H9 (cell line): Measurements from ENCODE around the gene MUS81. TPM values are rescaled to one million over a fixed set of nuclear protein-coding genes. Genes with fewer than 3 reads are reported as not detected.

Experiments
- DNase-seq: peaks from one replicate; pipeline ENCODE4 v3.0.0-alpha.2; 2017
- H2AFZ ChIP-seq: one replicate; pipeline ENCODE4 v1.6.1; 2013; ENCODE audit warnings: mild to moderate bottlenecking, low read length, control low read depth, moderate library complexity
- H2AK5ac ChIP-seq: 2 replicates; pipeline ENCODE4 v1.6.1; 2013; ENCODE audit warnings: low read length, control low read depth, mixed read lengths; ENCODE audit not compliant: insufficient read length
- H2BK120ac ChIP-seq: one replicate; pipeline ENCODE4 v1.6.1; 2013; ENCODE audit warnings: low read depth, mild to moderate bottlenecking, low read length, control low read depth, inconsistent platforms; ENCODE audit not compliant: poor library complexity, severe bottlenecking
- H2BK12ac ChIP-seq: 2 replicates; pipeline ENCODE4 v1.6.1; 2013; ENCODE audit warnings: low read length, control low read depth, mixed read lengths, low read depth; ENCODE audit not compliant: insufficient read length
- H2BK15ac ChIP-seq: 2 replicates; pipeline ENCODE4 v1.6.1; 2013; ENCODE audit warnings: low read depth, low read length, control low read depth
- H2BK20ac ChIP-seq: one replicate; pipeline ENCODE4 v1.6.1; 2013; ENCODE audit warnings: low read depth, mild to moderate bottlenecking, low read length, control low read depth, inconsistent platforms; ENCODE audit not compliant: poor library complexity, severe bottlenecking
- H2BK5ac ChIP-seq: 2 replicates; pipeline ENCODE4 v1.6.1; 2013; ENCODE audit warnings: low read length, control low read depth, mixed read lengths; ENCODE audit not compliant: insufficient read length
- H3K14ac ChIP-seq: 2 replicates; pipeline ENCODE4 v1.6.1; 2013; ENCODE audit warnings: low read length, control low read depth; ENCODE audit not compliant: insufficient read depth
- H3K18ac ChIP-seq: 2 replicates; pipeline ENCODE4 v1.6.1; 2013; ENCODE audit warnings: low read depth, mild to moderate bottlenecking, mixed read lengths, low read length, control low read depth; ENCODE audit not compliant: insufficient read length
- H3K23ac ChIP-seq: 2 replicates; pipeline ENCODE4 v1.6.1; 2013; ENCODE audit warnings: low read length, control low read depth, mixed read lengths, low read depth; ENCODE audit not compliant: insufficient read length
- H3K23me2 ChIP-seq: 2 replicates; pipeline ENCODE4 v1.6.1; 2013; ENCODE audit warnings: low read depth, mild to moderate bottlenecking, mixed read lengths, low read length, control low read depth; ENCODE audit not compliant: insufficient read length, poor library complexity, severe bottlenecking
- H3K27ac ChIP-seq: 2 replicates; pipeline ENCODE4 v1.5.1; 2013; ENCODE audit warnings: low read length, control low read depth, mixed read lengths, low read depth; ENCODE audit not compliant: insufficient read length
- H3K27me3 ChIP-seq: 2 replicates; pipeline ENCODE4 v1.6.1; 2013; ENCODE audit warnings: low read length, control low read depth, inconsistent platforms; ENCODE audit not compliant: insufficient read depth
- H3K4ac ChIP-seq: 2 replicates; pipeline ENCODE4 v1.6.1; 2013; ENCODE audit warnings: low read depth, mild to moderate bottlenecking, control low read depth, inconsistent platforms, low read length, moderate library complexity
- H3K4me1 ChIP-seq: 2 replicates; pipeline ENCODE4 v1.6.1; 2013; ENCODE audit warnings: low read length, control low read depth, inconsistent platforms; ENCODE audit not compliant: insufficient read depth
- H3K4me2 ChIP-seq: 2 replicates; pipeline ENCODE4 v1.6.1; 2013; ENCODE audit warnings: low read length, control low read depth, mixed read lengths; ENCODE audit not compliant: insufficient read length, insufficient read depth
- H3K56ac ChIP-seq: 2 replicates; pipeline ENCODE4 v1.6.1; 2013; ENCODE audit warnings: low read depth, mild to moderate bottlenecking, mixed read lengths, low read length, control low read depth; ENCODE audit not compliant: insufficient read length
- H3K79me1 ChIP-seq: 2 replicates; pipeline ENCODE4 v1.6.1; 2013; ENCODE audit warnings: low read depth, mild to moderate bottlenecking, moderate library complexity, low read length, control low read depth, inconsistent platforms; ENCODE audit not compliant: insufficient read depth, poor library complexity, severe bottlenecking
- H3K79me2 ChIP-seq: 2 replicates; pipeline ENCODE4 v1.6.1; 2013; ENCODE audit warnings: low read length, control low read depth, inconsistent platforms; ENCODE audit not compliant: insufficient read depth
- H3K9ac ChIP-seq: 2 replicates; pipeline ENCODE4 v1.6.1; 2013; ENCODE audit warnings: low read length, control low read depth, mixed read lengths; ENCODE audit not compliant: insufficient read length; ENCODE audit errors: extremely low read depth
- H3K9me3 ChIP-seq: one replicate; pipeline ENCODE4 v1.6.1; 2013; ENCODE audit warnings: low read depth, low read length, inconsistent platforms; ENCODE audit not compliant: control insufficient read depth
- H3T11ph ChIP-seq: one replicate; pipeline ENCODE4 v1.6.1; 2013; ENCODE audit warnings: mild to moderate bottlenecking, low read length, control low read depth, inconsistent platforms
- H4K20me1 ChIP-seq: one replicate; pipeline ENCODE4 v1.6.1; 2013; ENCODE audit not compliant: control insufficient read depth, insufficient read length, insufficient read depth
- H4K5ac ChIP-seq: 2 replicates; pipeline ENCODE4 v1.6.1; 2013; ENCODE audit warnings: low read depth, mild to moderate bottlenecking, mixed read lengths, low read length, control low read depth; ENCODE audit not compliant: insufficient read length
- H4K8ac ChIP-seq: replicated peaks from 2 replicates; pipeline ENCODE4 v1.6.1; 2013; ENCODE audit warnings: low read length, control low read depth, mixed read lengths, low read depth; ENCODE audit not compliant: insufficient read length
- H4K91ac ChIP-seq: 2 replicates; pipeline ENCODE4 v1.6.1; 2013; ENCODE audit warnings: low read depth, mild to moderate bottlenecking, moderate library complexity, mixed read lengths, low read length, control low read depth; ENCODE audit not compliant: insufficient read length
- H3K27ac Mint-ChIP-seq, 3 experiments: 2 replicates in 2 of 3; 3 replicates in 1 of 3; pipeline ENCODE4 v1.8.0; 2020 to 2021; ENCODE audit warnings: mixed read lengths in 3 of 3, mild to moderate bottlenecking in 1 of 3, moderate library complexity in 1 of 3
- H3K27me3 Mint-ChIP-seq: 2 replicates; pipeline ENCODE4 v1.8.0; 2021; ENCODE audit warnings: low read depth, mild to moderate bottlenecking, moderate library complexity, mixed read lengths
- H3K36me3 Mint-ChIP-seq, 3 experiments: 2 replicates in 2 of 3; 3 replicates in 1 of 3; pipeline ENCODE4 v1.8.0; 2020 to 2021; ENCODE audit warnings: low read depth in 3 of 3, mixed read lengths in 3 of 3; ENCODE audit not compliant: insufficient read depth in 1 of 3
- H3K4me1 Mint-ChIP-seq, 2 experiments: 2 replicates each; pipeline ENCODE4 v1.8.0; 2020; ENCODE audit warnings: mixed read lengths in 2 of 2
- H3K4me3 Mint-ChIP-seq, 2 experiments: 2 replicates in 1 of 2; 3 replicates in 1 of 2; pipeline ENCODE4 v1.8.0; 2020 to 2021; ENCODE audit warnings: mild to moderate bottlenecking in 2 of 2, mixed read lengths in 2 of 2, moderate library complexity in 1 of 2
- H3K9me3 Mint-ChIP-seq, 2 experiments: 2 replicates in 1 of 2; 3 replicates in 1 of 2; pipeline ENCODE4 v1.8.0; 2020; ENCODE audit warnings: mild to moderate bottlenecking in 2 of 2, mixed read lengths in 2 of 2, moderate library complexity in 1 of 2
- WGBS: extraction: QIAGEN DNeasy Blood & Tissue Kit; methylation state at CpG from one replicate; pipeline ENCODE4 v1.1.7; 2013; ENCODE audit warnings: missing lambda C conversion rate, low lambda C conversion rate, mixed read lengths; ENCODE audit not compliant: insufficient read length; ENCODE audit errors: extremely low coverage; 5-methylcytosine and 5-hydroxymethylcytosine counted together
- total RNA-seq: library from RNA; stranded (reverse); gene quantifications from 2 replicates; pipeline ENCODE4 v1.2.1, GENCODE V29; 2021
- TF ChIP-seq, protein P1 (sequence below): fragments of 200-600 bp; sonication (generic); conservative IDR thresholded peaks from 3 replicates; pipeline ENCODE4 v1.8.0; 2021; ENCODE audit warnings: antibody characterized with exemption, mild to moderate bottlenecking

The MUS81 gene
- total RNA-seq, 1 experiment from 2014 or later, result 49.2 TPM

DNA sequence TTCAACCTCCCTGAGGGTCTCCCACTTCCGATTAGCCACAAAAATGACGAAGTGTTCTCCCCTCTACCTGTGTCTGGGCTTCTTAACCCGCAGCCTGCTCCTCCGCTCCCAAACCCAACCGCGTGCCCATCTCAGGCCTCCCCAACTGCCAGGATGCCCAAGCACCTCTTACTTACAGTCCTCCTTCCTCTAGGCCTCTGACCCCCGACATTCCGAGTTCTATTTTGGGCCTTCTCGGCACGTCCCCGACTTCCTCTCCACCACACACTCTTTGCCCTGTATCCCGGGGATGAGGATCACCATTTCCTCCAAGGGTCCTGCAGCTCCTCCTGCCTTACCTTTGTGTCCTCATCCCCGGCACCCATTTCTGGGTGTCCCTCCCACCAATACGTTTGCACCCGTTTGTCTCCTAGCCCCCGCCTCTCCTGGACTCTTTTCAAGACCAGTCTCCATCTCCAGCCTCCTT lies 388 bp upstream of the MUS81 start:
- H3K14ac ChIP-seq, result peak overlapping the region; percentile 98
- no CpG with 5 or more reads among the region's 16 CpGs for WGBS
- H3K9ac ChIP-seq, result peak overlapping the region; percentile 81
- H3K9me3 ChIP-seq, result no peaks in the 10 kb centered on the region
- H3K79me2 ChIP-seq, result peaks cover 14% of the 10 kb centered on the region; the same call in 1 of the 2 replicates
- peak overlapping the region; percentile 94 for H3K18ac ChIP-seq
- H3K23me2 ChIP-seq, result peaks cover 25% of the 10 kb centered on the region
- H4K8ac ChIP-seq, result no peak overlapping the region
- no peaks in the 10 kb centered on the region for H3K27me3 Mint-ChIP-seq
- peaks cover 0 to 3% of the 10 kb centered on the region in 2 experiments; a peak in 1 of 5 replicates for H3K9me3 Mint-ChIP-seq
- H2BK12ac ChIP-seq, result no peak overlapping the region
- peak overlapping the region; percentile 61; the same call in 1 of the 2 replicates for H3K4ac ChIP-seq
- H2AK5ac ChIP-seq, result no peak overlapping the region
- peak overlapping the region; percentile 96 to 99 (median 98) for H3K27ac Mint-ChIP-seq
- peaks cover 38 to 51% (median 49%) of the 10 kb centered on the region in 3 experiments for H3K36me3 Mint-ChIP-seq
- H3K4me2 ChIP-seq, result peak overlapping the region; percentile 92
- no peak overlapping the region for H2BK20ac ChIP-seq
- peak overlapping the region; percentile 83 for H3K27ac ChIP-seq
- peaks cover 29% of the 10 kb centered on the region in 2 experiments for H3K4me1 Mint-ChIP-seq
- H2BK5ac ChIP-seq, result peak overlapping the region; percentile 65
- H4K5ac ChIP-seq, result peak overlapping the region; percentile 63
- no peaks in the 10 kb centered on the region for H3K4me1 ChIP-seq
- H2AFZ ChIP-seq, result no peak overlapping the region
- H3K4me3 Mint-ChIP-seq, result peak overlapping the region; percentile 78 to 93
- peak overlapping the region; percentile 27 for H4K91ac ChIP-seq
- TF ChIP-seq, protein P1, sequence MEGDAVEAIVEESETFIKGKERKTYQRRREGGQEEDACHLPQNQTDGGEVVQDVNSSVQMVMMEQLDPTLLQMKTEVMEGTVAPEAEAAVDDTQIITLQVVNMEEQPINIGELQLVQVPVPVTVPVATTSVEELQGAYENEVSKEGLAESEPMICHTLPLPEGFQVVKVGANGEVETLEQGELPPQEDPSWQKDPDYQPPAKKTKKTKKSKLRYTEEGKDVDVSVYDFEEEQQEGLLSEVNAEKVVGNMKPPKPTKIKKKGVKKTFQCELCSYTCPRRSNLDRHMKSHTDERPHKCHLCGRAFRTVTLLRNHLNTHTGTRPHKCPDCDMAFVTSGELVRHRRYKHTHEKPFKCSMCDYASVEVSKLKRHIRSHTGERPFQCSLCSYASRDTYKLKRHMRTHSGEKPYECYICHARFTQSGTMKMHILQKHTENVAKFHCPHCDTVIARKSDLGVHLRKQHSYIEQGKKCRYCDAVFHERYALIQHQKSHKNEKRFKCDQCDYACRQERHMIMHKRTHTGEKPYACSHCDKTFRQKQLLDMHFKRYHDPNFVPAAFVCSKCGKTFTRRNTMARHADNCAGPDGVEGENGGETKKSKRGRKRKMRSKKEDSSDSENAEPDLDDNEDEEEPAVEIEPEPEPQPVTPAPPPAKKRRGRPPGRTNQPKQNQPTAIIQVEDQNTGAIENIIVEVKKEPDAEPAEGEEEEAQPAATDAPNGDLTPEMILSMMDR, result no peak
- no peak overlapping the region for H3K56ac ChIP-seq
- peak overlapping the region; percentile 76 for H2BK120ac ChIP-seq
- no peaks in the 10 kb centered on the region for H3K27me3 ChIP-seq
- H4K20me1 ChIP-seq, result peaks cover 2% of the 10 kb centered on the region
- H3K79me1 ChIP-seq, result peaks cover 3% of the 10 kb centered on the region
- no peak overlapping the region for H3K23ac ChIP-seq
- DNase-seq, result no peak
- H2BK15ac ChIP-seq, result no peak overlapping the region
- H3T11ph ChIP-seq, result peak overlapping the region; percentile 9
